ENCODE data around the gene ACTN4.
A peak's percentile ranks its signal among the peaks of the same experiment; 100 is the strongest.

The ACTN4 gene

GRCh38 chr19:38728752-38729541 lies 81.5 kb downstream of the ACTN4 start:
- DNase-seq = no peak

- DNase-seq = peak; percentile 86
Observed at GRCh38 chr19:38729653-38730469, 82.4 kb downstream of the ACTN4 start.

GRCh38 chr19:38730470-38730730 lies 83.0 kb downstream of the ACTN4 start:
- DNase-seq = no peak

- DNase-seq = no peak
Observed at GRCh38 chr19:38730731-38731589, 83.5 kb downstream of the ACTN4 start.

GRCh38 chr19:38731654-38732301 lies 84.3 kb downstream of the ACTN4 start:
- DNase-seq = no peak

GRCh38 chr19:38733241-38733492 lies 85.7 kb downstream of the ACTN4 start:
- no peak for DNase-seq

- DNase-seq = no peak
Observed at GRCh38 chr19:38733493-38734175, 86.2 kb downstream of the ACTN4 start.

GRCh38 chr19:38734176-38734425 lies 86.7 kb downstream of the ACTN4 start:
- no peak for DNase-seq

- DNase-seq = peak; percentile 56
Observed at GRCh38 chr19:38734426-38735256, 87.2 kb downstream of the ACTN4 start.

- peak; percentile 60 for DNase-seq
Observed at GRCh38 chr19:38735257-38735686, 87.8 kb downstream of the ACTN4 start.

- peak; percentile 48 for DNase-seq
Observed at GRCh38 chr19:38736036-38736412, 88.6 kb downstream of the ACTN4 start.

- peak; percentile 86 for DNase-seq
Observed at GRCh38 chr19:38736413-38737280, 89.2 kb downstream of the ACTN4 start.

- DNase-seq = no peak
Observed at GRCh38 chr19:38737281-38737865, 89.9 kb downstream of the ACTN4 start.

- DNase-seq = no peak
Observed at GRCh38 chr19:38737921-38738737, 90.7 kb downstream of the ACTN4 start.

GRCh38 chr19:38739440-38740256 lies 92.2 kb downstream of the ACTN4 start:
- no peak for DNase-seq

GRCh38 chr19:38740257-38740592 lies 92.8 kb downstream of the ACTN4 start:
- DNase-seq = no peak

GRCh38 chr19:38740932-38741331 lies 93.5 kb downstream of the ACTN4 start:
- DNase-seq = no peak

GRCh38 chr19:38741670-38742069 lies 94.2 kb downstream of the ACTN4 start:
- DNase-seq = no peak

- no peak for DNase-seq
Observed at GRCh38 chr19:38742296-38742695, 94.8 kb downstream of the ACTN4 start.

Measured in NCI-H82 (cell line).